Body of pancreas (tissue), 4 donors: ENCODE data around the gene ATP1B2.
A peak's percentile ranks its signal among the peaks of the same experiment; 100 is the strongest.

ENCODE experiments used
- CTCF ChIP-seq, 7 experiments: fragments of 450-650 bp in 4 of 7; fragments of 200-600 bp in 3 of 7; sonication (generic) in 3 of 7; IDR thresholded peaks; one replicate each; pipeline ENCODE4 v1.5.1; 2016 to 2019; ENCODE audit warnings: antibody characterized with exemption in 7 of 7
- POLR2A ChIP-seq, 3 donors: fragments of 450-650 bp; IDR thresholded peaks; one replicate each; pipeline ENCODE4 v1.6.1; 2016; ENCODE audit warnings: antibody characterized with exemption in 3 of 3, mild to moderate bottlenecking in 2 of 3

GRCh38 chr17:7627250-7628121 is 23.2 kb upstream of the ATP1B2 start, which contains the start of gene SAT2:
- TF ChIP-seq CTCF (IDR thresholded peaks at IDR 0.05) (no peak), POLR2A (IDR thresholded peaks at IDR 0.05) (peak; percentile 73 to 93 (median 91))
